Uterus (tissue), 2 donors: ENCODE results near the gene ZBTB20.

ENCODE experiments used
- CTCF ChIP-seq, 4 experiments: fragments of 200-600 bp in 2 of 4; fragments of 450-650 bp in 2 of 4; sonication (generic) in 2 of 4; IDR thresholded peaks; one replicate each; pipeline ENCODE4 v1.5.1; 2016 to 2019; ENCODE audit warnings: antibody characterized with exemption in 4 of 4, mild to moderate bottlenecking in 2 of 4, moderate library complexity in 1 of 4
- POLR2A ChIP-seq, 2 donors: fragments of 450-650 bp; IDR thresholded peaks; one replicate each; pipeline ENCODE4 v1.6.1; 2016; ENCODE audit warnings: antibody characterized with exemption in 2 of 2, mild to moderate bottlenecking in 1 of 2, moderate library complexity in 1 of 2

GRCh38 chr3:114660124-114660523 is 487.0 kb downstream of the ZBTB20 start:
- no peak for TF ChIP-seq CTCF (IDR thresholded peaks at IDR 0.05)
- TF ChIP-seq POLR2A (IDR thresholded peaks at IDR 0.05), result no peak
